HFF-Myc (cell line): ENCODE measurements around the gene LMOD1.
A peak's percentile ranks its signal among the peaks of the same experiment; 100 is the strongest.

Experiments used
- DNase-seq: peaks from one replicate; pipeline ENCODE4 v3.0.0-alpha.2; 2011; ENCODE audit warnings: low read depth; ENCODE audit errors: extremely low read depth
- H3K4me3 ChIP-seq: replicated peaks from 2 replicates; pipeline ENCODE4 v1.5.1; 2011; ENCODE audit warnings: low read depth, mild to moderate bottlenecking, control low read depth, low read length
- CTCF ChIP-seq: IDR thresholded peaks from 2 replicates; pipeline ENCODE4 v1.5.1; 2012; ENCODE audit warnings: mild to moderate bottlenecking, low read depth, low read length, control low read depth; ENCODE audit errors: missing control alignments

Gene LMOD1

GRCh38 chr1:201946224-201946908 lies at the start of gene LMOD1:
TSS of gene LMOD1 (minus strand) at chr1:201946548. CDS start at chr1:201946340, 208 bp downstream.
- H3K4me3 ChIP-seq = peak within 1 kb of the TSS; percentile 44
- no peak for TF ChIP-seq CTCF
- DNase-seq = no peak

GRCh38 chr1:201990427-201990826 lies 44.1 kb upstream of the LMOD1 start:
- no peak for TF ChIP-seq CTCF
- DNase-seq = no peak
- H3K4me3 ChIP-seq = no peak overlapping the region

GRCh38 chr1:201989354-201990128 lies 43.2 kb upstream of the LMOD1 start:
- H3K4me3 ChIP-seq = no peak overlapping the region
- DNase-seq = no peak
- no peak for TF ChIP-seq CTCF

- no peak for DNase-seq
- H3K4me3 ChIP-seq = no peak overlapping the region
- TF ChIP-seq CTCF = no peak
Measured at GRCh38 chr1:201988601-201989000, 42.3 kb upstream of the LMOD1 start.

- no peak overlapping the region for H3K4me3 ChIP-seq
- DNase-seq = no peak
- TF ChIP-seq CTCF = no peak
Measured at GRCh38 chr1:201985355-201985754, 39.0 kb upstream of the LMOD1 start.

GRCh38 chr1:201984446-201984845 lies 38.1 kb upstream of the LMOD1 start:
- TF ChIP-seq CTCF = no peak
- DNase-seq = no peak
- peak overlapping the region; percentile 54 for H3K4me3 ChIP-seq
